HepG2 (cell line): ENCODE results near the gene VPS37D. TPM values are rescaled to one million over a fixed set of nuclear protein-coding genes. Genes with fewer than 3 reads are reported as not detected.
A peak's percentile ranks its signal among the peaks of the same experiment; 100 is the strongest.

Experiments used
- AGO1 ChIP-seq: fragments of 200-400 bp; formaldehyde crosslinking; IDR thresholded peaks from 2 replicates; pipeline ENCODE4 v1.6.1; 2017; ENCODE audit warnings: mild to moderate bottlenecking, low read depth, low read length, moderate library complexity; ENCODE audit not compliant: poor library complexity, severe bottlenecking
- AKAP8 ChIP-seq: sonication (generic); formaldehyde crosslinking; IDR thresholded peaks from 2 replicates; pipeline ENCODE4 v1.5.1; 2020; ENCODE audit warnings: mild to moderate bottlenecking, missing genetic modification reagents
- ATF1 ChIP-seq: IDR thresholded peaks from 2 replicates; pipeline ENCODE4 v1.6.1; 2016; ENCODE audit warnings: mild to moderate bottlenecking, control low read depth
- BORCS8-MEF2B ChIP-seq: sonication (generic); formaldehyde crosslinking; IDR thresholded peaks from 2 replicates; pipeline ENCODE4 v1.8.0; 2022; ENCODE audit warnings: mild to moderate bottlenecking, missing genetic modification reagents
- CREBL2 ChIP-seq: sonication (generic); formaldehyde crosslinking; IDR thresholded peaks from 2 replicates; pipeline ENCODE4 v1.8.1; 2023; ENCODE audit warnings: missing genetic modification reagents, mild to moderate bottlenecking, borderline replicate concordance
- DR1 ChIP-seq: sonication (generic); formaldehyde crosslinking; IDR thresholded peaks from 2 replicates; pipeline ENCODE4 v1.8.0; 2021; ENCODE audit warnings: mild to moderate bottlenecking, missing genetic modification reagents, inconsistent platforms
- JUNB ChIP-seq: sonication (generic); formaldehyde crosslinking; IDR thresholded peaks from 2 replicates; pipeline ENCODE4 v1.8.0; 2022; ENCODE audit warnings: missing genetic modification reagents, mild to moderate bottlenecking, borderline replicate concordance
- JUND ChIP-seq: sonication (generic); formaldehyde crosslinking; IDR thresholded peaks from 2 replicates; pipeline ENCODE4 v1.8.0; 2022; ENCODE audit warnings: mild to moderate bottlenecking, missing genetic modification reagents
- MEIS1 ChIP-seq: sonication (generic); formaldehyde crosslinking; IDR thresholded peaks from 2 replicates; pipeline ENCODE4 v1.9.0; 2021; ENCODE audit warnings: mild to moderate bottlenecking, missing genetic modification reagents, moderate library complexity, borderline replicate concordance
- PRPF4 ChIP-seq: fragments of 200-400 bp; formaldehyde crosslinking; IDR thresholded peaks from 2 replicates; pipeline ENCODE4 v1.6.1; 2016; ENCODE audit warnings: low read length, low read depth; ENCODE audit not compliant: poor library complexity, severe bottlenecking
- SP1 ChIP-seq, 2 experiments: fragments of 450-650 bp in 1 of 2; sonication (generic) in 1 of 2; formaldehyde crosslinking in 1 of 2; IDR thresholded peaks; 2 replicates each; pipeline versions ENCODE4 v1.4.0 to v1.6.1; 2016 to 2020; ENCODE audit warnings: missing genetic modification reagents in 1 of 2
- SP2 ChIP-seq: sonication (generic); formaldehyde crosslinking; IDR thresholded peaks from 2 replicates; pipeline ENCODE4 v1.5.1; 2020; ENCODE audit warnings: mild to moderate bottlenecking, missing genetic modification reagents
- ZBTB44 ChIP-seq: sonication (generic); formaldehyde crosslinking; IDR thresholded peaks from 2 replicates; pipeline ENCODE4 v1.4.0; 2020; ENCODE audit warnings: missing genetic modification reagents
- ZFYVE20 ChIP-seq: sonication (generic); formaldehyde crosslinking; IDR thresholded peaks from 2 replicates; pipeline ENCODE4 v1.8.0; 2023; ENCODE audit warnings: low read depth, mild to moderate bottlenecking, moderate library complexity, missing genetic modification reagents, borderline replicate concordance
- ZNF333 ChIP-seq: sonication (generic); formaldehyde crosslinking; IDR thresholded peaks from 2 replicates; pipeline ENCODE4 v1.4.0; 2020; ENCODE audit warnings: mild to moderate bottlenecking, missing genetic modification reagents, borderline replicate concordance
- ZNF460 ChIP-seq: sonication (generic); formaldehyde crosslinking; IDR thresholded peaks from 2 replicates; pipeline ENCODE4 v1.5.1; 2020; ENCODE audit warnings: missing genetic modification reagents, mild to moderate bottlenecking, borderline replicate concordance
- ZNF543 ChIP-seq: sonication (generic); formaldehyde crosslinking; IDR thresholded peaks from 2 replicates; pipeline ENCODE4 v1.4.0; 2020; ENCODE audit warnings: mild to moderate bottlenecking, missing genetic modification reagents
- polyA plus RNA-seq, 8 experiments: library from polyadenylated mRNA; depleted of rRNA in 3 of 8; stranded (reverse) in 7 of 8; unstranded in 1 of 8; fragments of >200 nt; fragmentation: Illumina TruSeq in 4 of 8; extraction: Trizol in 4 of 8; gene quantifications; 2 replicates each; pipeline versions ENCODE4 v1.2.1 to v1.2.3, GENCODE V29; 2011 to 2016; ENCODE audit warnings: low read depth in 4 of 8, missing spikeins in 1 of 8, mixed read lengths in 1 of 8; ENCODE audit not compliant: insufficient read depth in 1 of 8
- total RNA-seq, 5 experiments: library from RNA; depleted of rRNA; stranded (reverse); fragments of >200 nt; fragmentation: Illumina TruSeq; extraction: Trizol; gene quantifications; 2 replicates each; pipeline ENCODE4 v1.2.3, GENCODE V29; 2016; ENCODE audit warnings: low read depth in 1 of 5
- TF ChIP-seq, protein P1 (sequence below): sonication (generic); formaldehyde crosslinking; IDR thresholded peaks from 2 replicates; pipeline ENCODE4 v1.4.0; 2020; ENCODE audit warnings: missing genetic modification reagents
- TF ChIP-seq, protein P2 (sequence below): sonication (generic); formaldehyde crosslinking; IDR thresholded peaks from 2 replicates; pipeline ENCODE4 v1.9.0; 2021; ENCODE audit warnings: missing genetic modification reagents, mild to moderate bottlenecking, borderline replicate concordance

VPS37D gene
- total and polyA plus RNA-seq, 2 of the 13 experiments (the other 11 are each of a cell fraction or from before 2014, with no cell fraction given), result 3.8 to 6.3 TPM

DNA sequence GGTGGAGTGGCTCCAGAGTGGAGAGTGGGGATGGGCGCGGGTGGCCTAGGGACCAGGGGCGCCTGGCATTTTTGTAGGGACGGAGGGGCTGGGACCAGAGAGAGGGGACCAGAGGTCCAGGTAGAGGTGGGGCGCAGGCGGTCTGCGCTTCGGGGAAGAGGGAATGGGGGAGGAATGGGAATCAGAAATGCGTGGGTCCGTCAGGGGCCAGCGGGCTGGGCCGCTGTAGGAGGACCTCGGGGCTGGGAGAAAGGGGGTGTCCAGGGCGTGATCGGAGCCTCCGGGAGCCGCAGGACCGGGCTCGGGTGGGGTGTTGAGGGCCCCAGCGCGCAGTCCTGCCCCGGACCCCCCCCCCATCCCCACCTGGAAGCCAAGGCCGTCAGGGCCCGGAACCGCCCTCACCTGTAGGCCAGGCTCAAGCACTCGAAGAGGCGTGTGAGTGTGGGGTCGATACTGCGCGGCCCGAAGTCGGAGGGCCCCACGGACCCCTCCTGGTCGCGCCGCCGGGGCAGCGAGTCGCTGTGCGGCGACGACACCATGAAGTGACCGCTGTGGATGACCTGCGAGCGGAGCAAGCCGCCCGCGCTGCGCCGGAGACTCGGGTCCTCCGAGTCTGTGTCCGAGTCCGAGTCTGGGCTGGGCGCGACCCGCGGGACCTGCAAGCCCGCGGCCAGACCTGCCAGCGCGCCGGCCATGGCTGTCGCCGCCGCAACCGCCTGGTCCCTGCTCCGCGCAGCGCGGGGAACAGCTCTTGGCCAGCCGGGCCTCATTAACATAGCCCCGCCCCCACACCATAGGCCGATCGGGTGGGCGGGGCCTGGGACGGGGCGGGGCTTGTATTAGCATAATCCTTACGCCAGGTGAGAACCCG lies 43.6 kb upstream of the VPS37D start, which contains the start of gene MLXIPL (continued):
- TF ChIP-seq, protein P1, sequence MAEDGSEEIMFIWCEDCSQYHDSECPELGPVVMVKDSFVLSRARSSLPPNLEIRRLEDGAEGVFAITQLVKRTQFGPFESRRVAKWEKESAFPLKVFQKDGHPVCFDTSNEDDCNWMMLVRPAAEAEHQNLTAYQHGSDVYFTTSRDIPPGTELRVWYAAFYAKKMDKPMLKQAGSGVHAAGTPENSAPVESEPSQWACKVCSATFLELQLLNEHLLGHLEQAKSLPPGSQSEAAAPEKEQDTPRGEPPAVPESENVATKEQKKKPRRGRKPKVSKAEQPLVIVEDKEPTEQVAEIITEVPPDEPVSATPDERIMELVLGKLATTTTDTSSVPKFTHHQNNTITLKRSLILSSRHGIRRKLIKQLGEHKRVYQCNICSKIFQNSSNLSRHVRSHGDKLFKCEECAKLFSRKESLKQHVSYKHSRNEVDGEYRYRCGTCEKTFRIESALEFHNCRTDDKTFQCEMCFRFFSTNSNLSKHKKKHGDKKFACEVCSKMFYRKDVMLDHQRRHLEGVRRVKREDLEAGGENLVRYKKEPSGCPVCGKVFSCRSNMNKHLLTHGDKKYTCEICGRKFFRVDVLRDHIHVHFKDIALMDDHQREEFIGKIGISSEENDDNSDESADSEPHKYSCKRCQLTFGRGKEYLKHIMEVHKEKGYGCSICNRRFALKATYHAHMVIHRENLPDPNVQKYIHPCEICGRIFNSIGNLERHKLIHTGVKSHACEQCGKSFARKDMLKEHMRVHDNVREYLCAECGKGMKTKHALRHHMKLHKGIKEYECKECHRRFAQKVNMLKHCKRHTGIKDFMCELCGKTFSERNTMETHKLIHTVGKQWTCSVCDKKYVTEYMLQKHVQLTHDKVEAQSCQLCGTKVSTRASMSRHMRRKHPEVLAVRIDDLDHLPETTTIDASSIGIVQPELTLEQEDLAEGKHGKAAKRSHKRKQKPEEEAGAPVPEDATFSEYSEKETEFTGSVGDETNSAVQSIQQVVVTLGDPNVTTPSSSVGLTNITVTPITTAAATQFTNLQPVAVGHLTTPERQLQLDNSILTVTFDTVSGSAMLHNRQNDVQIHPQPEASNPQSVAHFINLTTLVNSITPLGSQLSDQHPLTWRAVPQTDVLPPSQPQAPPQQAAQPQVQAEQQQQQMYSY (CRISPR knock-in tag), result peak; percentile 62; the same call in 1 of the 2 replicates
- TF ChIP-seq, protein P2, sequence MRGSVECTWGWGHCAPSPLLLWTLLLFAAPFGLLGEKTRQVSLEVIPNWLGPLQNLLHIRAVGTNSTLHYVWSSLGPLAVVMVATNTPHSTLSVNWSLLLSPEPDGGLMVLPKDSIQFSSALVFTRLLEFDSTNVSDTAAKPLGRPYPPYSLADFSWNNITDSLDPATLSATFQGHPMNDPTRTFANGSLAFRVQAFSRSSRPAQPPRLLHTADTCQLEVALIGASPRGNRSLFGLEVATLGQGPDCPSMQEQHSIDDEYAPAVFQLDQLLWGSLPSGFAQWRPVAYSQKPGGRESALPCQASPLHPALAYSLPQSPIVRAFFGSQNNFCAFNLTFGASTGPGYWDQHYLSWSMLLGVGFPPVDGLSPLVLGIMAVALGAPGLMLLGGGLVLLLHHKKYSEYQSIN (CRISPR knock-in tag), result no peak
- TF ChIP-seq AKAP8 (CRISPR knock-in tag), result peak; percentile 87
- TF ChIP-seq CREBL2 (CRISPR knock-in tag), result peak; percentile 57; the same call in 1 of the 2 replicates
- no peak for TF ChIP-seq ZNF460 (CRISPR knock-in tag)
- TF ChIP-seq PRPF4, result no peak
- no peak for TF ChIP-seq JUNB (CRISPR knock-in tag)
- no peak for TF ChIP-seq BORCS8-MEF2B (CRISPR knock-in tag)
- peak; percentile 50; the same call in 1 of the 2 replicates for TF ChIP-seq ZNF543 (CRISPR knock-in tag)
- no peak for TF ChIP-seq ATF1 (CRISPR knock-in tag)
- TF ChIP-seq MEIS1 (CRISPR knock-in tag), result no peak
- peak; percentile 82; the same call in 1 of the 2 replicates for TF ChIP-seq ZFYVE20 (CRISPR knock-in tag)
- peak; percentile 96 for TF ChIP-seq DR1 (CRISPR knock-in tag)
- no peak for TF ChIP-seq SP1 (IDR thresholded peaks at IDR 0.05)
- TF ChIP-seq SP1 (CRISPR knock-in tag; IDR thresholded peaks at IDR 0.05), result peak; percentile 86
- TF ChIP-seq SP2 (CRISPR knock-in tag), result no peak
- peak; percentile 90 for TF ChIP-seq AGO1
- TF ChIP-seq ZNF333, result no peak
- no peak for TF ChIP-seq ZBTB44 (CRISPR knock-in tag)
- peak; percentile 48; the same call in 1 of the 2 replicates for TF ChIP-seq JUND (CRISPR knock-in tag)
